K562 (cell line): ENCODE data around the gene KYAT1.

Experiments
- EP300 ChIP-seq: IDR thresholded peaks from 2 replicates; pipeline ENCODE4 v1.6.1; 2012; ENCODE audit warnings: low read length, improper control_type of control experiment
- JUND ChIP-seq, 2 experiments: IDR thresholded peaks; 2 replicates in 1 of 2; 3 replicates in 1 of 2; pipeline ENCODE4 v1.6.1; 2011; ENCODE audit warnings: borderline replicate concordance in 2 of 2, low read depth in 2 of 2, low read length in 2 of 2, improper control_type of control experiment in 1 of 2, missing biosample characterization in 1 of 2, missing genetic modification characterization in 1 of 2, missing genetic modification reagents in 1 of 2
- ZHX1 ChIP-seq: fragments of 150-350 bp; conservative IDR thresholded peaks from 2 replicates; pipeline ENCODE4 v1.6.1; 2014; ENCODE audit warnings: low read length

GRCh38 chr9:128929560-128929959 lies 47.8 kb upstream of the KYAT1 start:
- TF ChIP-seq JUND (IDR thresholded peaks at IDR 0.05; ENCODE audit: borderline replicate concordance, low read depth, low read length) (no peak), JUND (tag; IDR thresholded peaks at IDR 0.05; ENCODE audit: borderline replicate concordance, low read depth, low read length) (no peak), ZHX1 (no peak), EP300 (no peak)
